Stimulated activated CD8-positive, alpha-beta memory T cell treated with anti-CD3 and anti-CD28 coated beads, Interleukin-4, amount 100 ng/mL, for 1 hour (primary cell): ENCODE measurements around the gene VWA1.
"Not testable (repeated sequence)": the region's sequence is repeated elsewhere in the genome, so short reads cannot be mapped to it uniquely, and the experiment has no call there.

Source experiments
- DNase-seq, 2 donors: peaks; one replicate each; pipeline ENCODE4 v3.0.0-alpha.2; 2020; ENCODE audit warnings: low read depth in 2 of 2, low spot score in 1 of 2

The VWA1 gene

DNA sequence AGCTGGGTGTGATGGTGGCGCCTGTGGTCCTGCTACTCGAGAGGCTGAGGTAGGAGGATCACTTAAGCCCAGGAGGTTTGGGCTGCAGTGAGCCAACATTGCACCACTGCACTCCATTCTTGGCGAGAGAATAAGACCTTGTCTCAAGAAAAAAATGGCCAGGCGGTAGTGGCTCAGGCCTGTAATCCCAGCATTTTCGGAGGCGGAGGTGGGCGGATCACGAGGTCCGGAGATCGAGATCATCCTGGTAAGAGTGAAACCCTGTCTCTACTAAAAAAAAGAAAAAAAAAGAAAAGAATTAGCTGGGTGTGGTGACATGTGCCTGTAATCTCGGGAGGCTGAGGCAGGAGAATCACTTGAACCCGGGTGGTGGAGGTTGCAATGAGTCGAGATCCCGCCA, 47.4 kb downstream of the VWA1 start:
- no peak for DNase-seq

DNA sequence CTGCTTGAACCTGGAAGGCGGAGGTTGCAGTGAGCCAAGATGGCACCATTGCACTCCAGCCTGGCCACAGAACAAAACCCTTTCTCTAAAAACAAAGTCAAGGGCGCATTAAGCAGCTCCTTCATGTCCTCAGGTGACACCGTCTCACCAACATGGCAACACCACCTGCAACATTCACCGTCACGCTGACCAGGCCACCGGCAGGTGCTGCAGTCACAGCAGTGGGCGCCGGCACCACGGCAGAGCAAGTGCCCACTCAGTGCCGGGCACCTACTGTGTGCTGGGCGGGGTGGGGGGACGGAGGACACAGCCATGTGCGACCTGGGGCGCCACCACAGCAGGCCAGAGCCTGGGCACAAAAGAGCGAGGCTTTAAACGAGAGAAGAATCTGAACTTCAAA, 48.2 kb downstream of the VWA1 start:
- DNase-seq: no peak

DNA sequence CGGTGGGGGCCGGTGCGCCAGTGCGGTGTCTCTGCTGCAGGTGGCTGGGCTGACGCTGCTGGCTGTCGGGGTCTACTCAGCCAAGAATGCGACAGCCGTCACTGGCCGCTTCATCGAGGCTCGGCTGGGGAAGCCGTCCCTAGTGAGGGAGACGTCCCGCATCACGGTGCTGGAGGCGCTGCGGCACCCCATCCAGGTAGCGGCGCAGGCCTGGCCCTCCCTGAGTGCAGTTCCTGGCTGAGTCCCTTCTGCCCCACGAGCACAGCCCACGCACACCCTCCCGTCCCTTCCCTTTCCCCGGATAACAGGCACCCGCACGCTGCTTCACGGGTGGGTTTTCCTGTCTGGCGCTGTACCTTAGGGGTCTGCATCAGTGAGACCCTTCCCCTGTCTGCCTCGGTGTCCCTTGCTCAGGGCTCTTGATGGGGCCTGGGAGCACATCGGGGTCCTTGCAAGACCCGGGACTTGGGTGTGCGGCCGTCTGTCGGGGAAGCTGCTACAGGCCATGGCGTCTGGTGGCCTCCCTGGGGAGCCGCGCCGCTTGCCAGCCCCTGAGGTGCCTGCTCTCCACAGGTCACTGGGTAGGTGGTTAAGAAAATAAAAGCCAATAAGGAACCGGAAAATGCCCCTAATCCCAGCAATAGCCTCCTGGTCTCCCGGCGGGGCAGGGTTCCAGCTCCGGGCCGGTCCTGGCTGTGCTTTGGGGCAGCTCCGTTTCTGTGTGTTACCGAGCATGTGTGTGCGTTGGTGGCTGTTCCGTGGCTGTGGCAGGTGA, 49.7 kb downstream of the VWA1 start:
- DNase-seq: not testable (repeated sequence)

DNA sequence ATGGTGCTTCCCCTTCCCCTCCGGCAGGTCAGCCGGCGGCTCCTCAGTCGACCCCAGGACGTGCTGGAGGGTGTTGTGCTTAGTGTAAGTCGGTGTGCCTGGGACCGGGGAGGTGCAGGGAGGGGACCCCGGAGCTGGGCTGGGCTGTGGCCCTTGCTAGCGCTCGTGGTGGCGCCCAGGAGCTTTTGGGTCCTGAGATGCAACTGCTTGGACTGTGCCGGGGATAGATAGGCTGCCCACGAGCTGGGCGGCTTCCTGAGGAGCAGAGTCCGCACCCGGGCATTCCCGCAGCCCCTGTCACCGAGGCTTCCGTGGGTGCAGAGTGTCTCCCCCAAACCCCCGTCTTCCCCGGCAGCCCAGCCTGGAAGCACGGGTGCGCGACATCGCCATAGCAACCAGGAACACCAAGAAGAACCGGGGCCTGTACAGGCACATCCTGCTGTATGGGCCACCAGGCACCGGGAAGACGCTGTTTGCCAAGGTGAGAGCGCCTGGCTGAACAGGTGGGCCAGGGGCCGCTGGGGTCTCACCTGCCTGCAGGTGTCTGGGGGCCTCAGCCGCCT, 50.3 kb downstream of the VWA1 start:
- DNase-seq: not testable (repeated sequence)

DNA sequence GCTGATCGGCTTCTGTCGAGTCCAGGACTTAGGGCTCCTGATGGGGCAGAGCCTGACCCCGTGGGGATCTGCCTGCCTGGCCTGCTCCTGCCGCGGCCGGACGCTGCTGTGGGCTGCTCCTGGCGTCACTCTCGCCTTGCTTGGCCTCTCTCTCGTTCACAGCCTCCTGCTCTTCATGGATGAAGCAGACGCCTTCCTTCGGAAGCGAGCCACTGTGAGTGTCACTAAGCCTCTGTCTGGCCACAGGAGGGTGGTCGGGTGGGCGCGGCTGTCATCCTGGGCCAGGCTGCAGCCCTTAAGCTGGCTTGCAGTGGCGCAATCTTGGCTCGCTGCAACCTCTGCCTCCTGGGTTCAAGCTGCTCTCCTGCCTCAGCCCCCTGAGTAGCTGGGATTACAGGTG, 52.2 kb downstream of the VWA1 start:
- no peak for DNase-seq

DNA sequence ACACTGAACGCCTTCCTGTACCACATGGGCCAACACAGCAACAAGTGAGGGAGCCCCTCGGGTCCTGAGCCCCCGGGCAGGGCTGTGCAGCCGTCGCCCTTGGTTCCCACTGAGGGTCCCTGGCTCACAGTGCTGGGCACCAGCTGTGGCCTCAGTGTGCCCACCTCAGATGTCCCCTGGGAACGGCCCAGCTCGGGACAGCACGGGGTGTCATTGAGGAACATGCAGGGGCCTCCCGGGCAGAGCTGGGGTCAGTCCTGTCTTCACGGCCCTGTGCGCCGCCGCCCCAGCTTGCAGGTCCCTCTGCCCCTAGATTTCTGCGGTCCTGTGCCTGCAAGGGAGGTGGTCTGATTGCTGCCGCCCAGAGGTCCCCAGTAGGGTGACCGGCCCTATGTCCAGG, 53.7 kb downstream of the VWA1 start:
- DNase-seq: no peak

DNA sequence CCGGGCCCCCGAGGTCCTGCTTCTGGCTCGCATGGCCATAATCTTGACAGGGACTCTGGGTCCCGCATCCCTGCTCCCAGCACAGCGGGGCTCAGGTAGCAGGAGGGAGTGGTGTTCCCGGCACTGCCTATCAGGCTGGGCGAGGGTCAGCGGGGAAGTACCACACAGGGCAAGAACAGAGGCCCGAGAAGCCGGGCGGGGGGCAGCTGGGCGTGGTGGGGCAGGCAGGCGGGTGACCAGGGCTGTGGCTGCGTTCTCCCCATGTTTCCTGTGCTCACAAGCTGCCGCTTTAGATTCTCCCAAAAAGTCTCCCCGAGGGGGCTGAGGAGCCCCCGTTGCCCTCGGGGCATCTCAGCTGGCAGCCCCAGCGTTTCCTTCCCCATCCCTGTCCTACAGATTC, 54.4 kb downstream of the VWA1 start:
- no peak for DNase-seq

DNA sequence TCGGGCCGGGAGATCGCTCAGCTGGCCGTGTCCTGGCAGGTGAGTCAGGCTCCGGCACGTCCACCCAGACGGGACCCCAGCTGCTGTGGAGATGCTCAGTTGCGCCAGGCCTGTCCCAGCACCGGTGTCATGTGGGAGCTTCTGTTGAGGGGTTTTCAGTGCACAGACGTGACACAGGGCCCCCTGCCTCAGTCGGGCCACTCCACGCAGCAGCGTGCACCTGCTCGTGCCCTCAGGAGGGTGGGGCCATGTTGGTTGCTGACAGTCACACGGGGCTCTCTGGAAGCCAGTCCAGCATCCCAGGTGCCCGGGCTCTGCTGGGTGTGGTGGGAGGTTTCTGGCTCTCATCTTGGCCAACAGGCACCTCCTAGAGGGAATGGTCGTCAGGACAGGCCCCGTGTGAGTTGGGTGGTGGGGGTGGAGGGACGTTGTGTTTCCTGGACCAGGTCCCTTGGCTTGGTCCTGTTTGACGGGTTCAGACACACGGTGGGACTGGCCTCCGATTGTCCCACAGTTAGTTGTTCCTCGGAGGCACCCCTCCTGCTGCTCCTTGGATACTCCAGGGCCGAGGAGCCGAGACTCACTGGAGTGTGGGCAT, 55.2 kb downstream of the VWA1 start:
- no peak for DNase-seq

DNA sequence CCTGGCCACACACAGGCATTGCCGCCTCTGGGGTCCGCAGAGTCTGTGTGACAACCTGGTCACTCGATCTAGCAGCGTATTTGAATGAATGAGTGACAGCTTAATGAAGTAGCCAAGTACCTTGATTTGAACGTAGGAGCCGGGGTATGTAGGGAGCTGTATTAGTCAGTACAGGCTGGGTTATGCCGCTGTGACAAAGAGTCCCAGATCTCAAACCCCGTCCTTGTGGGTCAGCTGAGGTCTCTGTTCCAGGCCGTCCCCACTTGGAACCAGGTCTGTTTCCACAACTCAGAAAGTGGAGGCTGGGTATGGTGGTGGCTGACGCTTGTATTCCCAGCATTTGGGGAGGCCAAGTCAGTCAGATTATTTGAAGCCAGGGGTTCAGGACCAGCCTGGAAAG, 56.1 kb downstream of the VWA1 start:
- no peak for DNase-seq
